GM18508 (cell line): ENCODE measurements around the gene SNX32.
A peak's percentile ranks its signal among the peaks of the same experiment; 100 is the strongest.

Source experiments
- ATAC-seq: cut with Tn5 transposase; IDR thresholded peaks from one replicate; pipeline ENCODE4 v1.9.1; 2021; ENCODE audit warnings: moderate number of reproducible peaks; ENCODE audit not compliant: insufficient read depth, unreplicated experiment

SNX32 gene

GRCh38 chr11:65854852-65855837, 21.4 kb downstream of the SNX32 start:
- ATAC-seq = no peak

GRCh38 chr11:65855927-65856363, 22.2 kb downstream of the SNX32 start:
- ATAC-seq = no peak

GRCh38 chr11:65856689-65857499, 23.1 kb downstream of the SNX32 start:
- ATAC-seq = no peak

- no peak for ATAC-seq
Measured at GRCh38 chr11:65857500-65857852, 23.7 kb downstream of the SNX32 start.

- peak; percentile 28 for ATAC-seq
Measured at GRCh38 chr11:65857853-65858680, 24.3 kb downstream of the SNX32 start, which contains the start of gene CFL1. Gene CFL1, minus strand, starts transcription at chr11:65858180. Its CDS starts 81 bp downstream, at chr11:65858099.

- no peak for ATAC-seq
Measured at GRCh38 chr11:65858681-65859087, 24.9 kb downstream of the SNX32 start.

- no peak for ATAC-seq
Measured at GRCh38 chr11:65859095-65859811, 25.5 kb downstream of the SNX32 start.

- no peak for ATAC-seq
Measured at GRCh38 chr11:65859812-65860277, 26.1 kb downstream of the SNX32 start.

GRCh38 chr11:65860278-65861164, 26.8 kb downstream of the SNX32 start, which contains the start of gene MUS81:
Gene MUS81, plus strand, starts transcription at chr11:65860433. Its CDS starts 321 bp downstream, at chr11:65860754.
- no peak for ATAC-seq

- no peak for ATAC-seq
Measured at GRCh38 chr11:65861165-65861505, 27.4 kb downstream of the SNX32 start.

GRCh38 chr11:65861533-65862183, 27.9 kb downstream of the SNX32 start:
- ATAC-seq = no peak

GRCh38 chr11:65862191-65862735, 28.5 kb downstream of the SNX32 start:
- ATAC-seq = no peak

GRCh38 chr11:65862941-65863888, 29.5 kb downstream of the SNX32 start:
- ATAC-seq = no peak

GRCh38 chr11:65863889-65864705, 30.3 kb downstream of the SNX32 start:
- no peak for ATAC-seq

GRCh38 chr11:65864706-65865471, 31.1 kb downstream of the SNX32 start:
- ATAC-seq = no peak
